ENCODE measurements around the gene COA1.
"Not testable (repeated sequence)": the region's sequence is repeated elsewhere in the genome, so short reads cannot be mapped to it uniquely, and the experiment has no call there.

COA1 gene

DNA sequence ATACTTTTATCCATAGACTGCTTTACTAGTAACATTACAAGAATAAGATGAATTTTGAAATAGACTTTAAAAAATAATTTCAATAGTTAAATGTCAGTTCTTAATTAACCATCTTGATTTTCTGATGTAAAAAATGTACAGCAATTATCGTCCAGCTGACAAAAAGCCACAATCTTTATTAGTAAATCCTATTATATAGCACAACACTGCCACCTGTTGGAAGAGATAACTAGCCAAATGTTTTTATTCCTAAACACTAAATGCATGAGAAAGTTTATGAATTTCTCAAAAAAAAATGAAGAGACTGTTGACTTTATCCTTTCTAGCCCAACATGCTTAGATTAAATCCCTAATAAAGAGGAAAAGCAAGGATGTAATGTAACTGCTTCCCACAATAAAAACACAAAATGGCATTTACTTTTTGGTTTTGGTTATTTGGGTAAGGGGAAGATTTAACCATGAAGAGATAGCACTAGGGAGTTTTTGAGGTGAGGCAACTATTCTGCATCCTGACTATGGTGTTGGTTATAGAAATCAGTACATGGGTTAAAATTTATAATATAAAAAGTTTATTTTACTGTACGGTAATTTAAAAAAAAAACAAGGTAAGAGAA lies 8.0 kb downstream of the COA1 start:
- no peak overlapping the region for H3K4me3 ChIP-seq (ENCODE audit: low read depth, low read length)
- CTCF ChIA-PET, result interaction anchor here (0.7 to 7.9 kb wide), 27 partner anchors 8 to 786 kb away, joined by 3 to 198 read pairs (median 4); partner anchors contain the start of genes COA1 and STK17A
- no peak for DNase-seq (ENCODE audit: low read depth, low spot score)
- TF ChIP-seq, protein P1, sequence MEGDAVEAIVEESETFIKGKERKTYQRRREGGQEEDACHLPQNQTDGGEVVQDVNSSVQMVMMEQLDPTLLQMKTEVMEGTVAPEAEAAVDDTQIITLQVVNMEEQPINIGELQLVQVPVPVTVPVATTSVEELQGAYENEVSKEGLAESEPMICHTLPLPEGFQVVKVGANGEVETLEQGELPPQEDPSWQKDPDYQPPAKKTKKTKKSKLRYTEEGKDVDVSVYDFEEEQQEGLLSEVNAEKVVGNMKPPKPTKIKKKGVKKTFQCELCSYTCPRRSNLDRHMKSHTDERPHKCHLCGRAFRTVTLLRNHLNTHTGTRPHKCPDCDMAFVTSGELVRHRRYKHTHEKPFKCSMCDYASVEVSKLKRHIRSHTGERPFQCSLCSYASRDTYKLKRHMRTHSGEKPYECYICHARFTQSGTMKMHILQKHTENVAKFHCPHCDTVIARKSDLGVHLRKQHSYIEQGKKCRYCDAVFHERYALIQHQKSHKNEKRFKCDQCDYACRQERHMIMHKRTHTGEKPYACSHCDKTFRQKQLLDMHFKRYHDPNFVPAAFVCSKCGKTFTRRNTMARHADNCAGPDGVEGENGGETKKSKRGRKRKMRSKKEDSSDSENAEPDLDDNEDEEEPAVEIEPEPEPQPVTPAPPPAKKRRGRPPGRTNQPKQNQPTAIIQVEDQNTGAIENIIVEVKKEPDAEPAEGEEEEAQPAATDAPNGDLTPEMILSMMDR (IDR thresholded peaks at IDR 0.05; ENCODE audit: insufficient read depth, low read length, missing control alignments), result no peak
- POLR2A ChIA-PET, result interaction anchor here (1.6 kb wide), 1 partner anchor 139 kb away, joined by 9 read pairs; the partner anchor contains the start of gene STK17A

DNA sequence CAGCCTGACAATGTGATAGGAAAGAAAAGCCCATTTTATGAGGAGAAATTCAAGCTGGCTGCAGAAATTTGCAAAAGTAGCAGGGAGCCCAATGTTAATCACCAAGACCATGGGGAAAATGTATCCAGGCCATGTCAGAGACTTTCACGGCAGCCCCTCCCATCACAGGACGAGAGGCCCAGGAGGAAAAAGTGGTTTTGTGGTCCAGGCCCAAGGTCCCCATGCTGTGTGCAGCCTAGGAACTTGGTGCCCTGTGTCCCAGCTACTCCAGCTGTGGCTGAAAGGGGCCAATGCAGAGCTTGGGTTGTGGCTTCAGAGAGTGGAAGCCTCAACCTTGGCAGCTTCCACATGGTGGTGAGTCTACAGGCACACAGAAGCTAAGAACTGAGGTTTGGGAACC lies 12.7 kb downstream of the COA1 start:
- no peak overlapping the region for H3K4me3 ChIP-seq (ENCODE audit: low read depth, low read length)
- TF ChIP-seq, protein P1 (IDR thresholded peaks at IDR 0.05; ENCODE audit: insufficient read depth, low read length, missing control alignments), result no peak
- ChIA-PET CTCF (interaction anchor here (0.8 to 7.9 kb wide), 3 partner anchors 16 to 134 kb away, joined by 4 to 198 read pairs (median 12); partner anchors contain the start of gene STK17A), POLR2A (interaction anchor here (0.7 kb wide), 1 partner anchor 134 kb away, joined by 4 read pairs; the partner anchor contains the start of gene STK17A)
- no peak for DNase-seq (ENCODE audit: low read depth, low spot score)

DNA sequence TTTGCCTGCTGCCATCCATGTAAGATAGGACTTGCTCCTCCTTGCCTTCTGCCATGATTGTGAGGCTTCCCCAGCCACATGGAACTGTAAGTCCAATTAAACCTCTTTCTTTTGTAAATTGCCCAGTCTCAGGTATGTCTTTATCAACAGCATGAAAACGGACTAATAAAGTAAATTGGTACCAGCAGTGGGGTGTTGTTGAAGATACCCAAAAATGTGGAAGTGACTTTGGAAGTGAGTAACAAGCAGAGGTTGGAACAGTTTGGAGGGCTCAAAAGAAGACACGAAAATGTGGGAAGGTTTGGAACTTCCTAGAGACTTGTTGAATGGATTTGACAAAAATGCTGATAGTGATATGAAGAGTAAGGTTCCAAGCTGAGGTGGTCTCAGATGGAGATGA lies 13.4 kb downstream of the COA1 start:
- CTCF ChIA-PET, result interaction anchor here (1.7 to 7.9 kb wide), 3 partner anchors 16 to 134 kb away, joined by 12 to 198 read pairs (median 24); partner anchors contain the start of gene STK17A
- H3K4me3 ChIP-seq (ENCODE audit: low read depth, low read length); DNase-seq (ENCODE audit: low read depth, low spot score); POLR2A ChIA-PET: not testable (repeated sequence)

DNA sequence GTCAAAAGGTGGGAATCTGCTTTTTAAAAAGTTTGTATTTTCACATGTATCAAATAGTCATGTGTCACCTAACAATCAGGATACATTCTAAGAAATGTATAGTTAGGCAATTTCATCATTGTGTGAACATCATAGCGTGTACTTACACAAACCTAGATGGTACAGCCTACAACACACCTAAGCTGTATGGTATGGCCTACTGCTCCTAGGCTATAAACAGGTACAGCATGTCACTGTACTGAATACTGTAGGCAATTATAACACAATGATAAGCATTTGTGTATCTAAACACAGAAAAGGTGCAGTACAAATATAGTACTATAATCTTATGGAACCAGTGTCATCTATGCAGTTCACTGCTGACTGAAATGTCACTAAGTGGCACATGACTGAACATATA lies 17.8 kb downstream of the COA1 start:
- POLR2A ChIA-PET, result no interaction called here
- no peak overlapping the region for H3K4me3 ChIP-seq (ENCODE audit: low read depth, low read length)
- CTCF ChIA-PET, result interaction anchor here (1.4 to 2.8 kb wide), 3 partner anchors 7 to 130 kb away, joined by 6 to 10 read pairs (median 10); partner anchors contain the start of gene STK17A
- TF ChIP-seq, protein P1 (IDR thresholded peaks at IDR 0.05; ENCODE audit: insufficient read depth, low read length, missing control alignments), result no peak
- DNase-seq (ENCODE audit: low read depth, low spot score), result no peak

DNA sequence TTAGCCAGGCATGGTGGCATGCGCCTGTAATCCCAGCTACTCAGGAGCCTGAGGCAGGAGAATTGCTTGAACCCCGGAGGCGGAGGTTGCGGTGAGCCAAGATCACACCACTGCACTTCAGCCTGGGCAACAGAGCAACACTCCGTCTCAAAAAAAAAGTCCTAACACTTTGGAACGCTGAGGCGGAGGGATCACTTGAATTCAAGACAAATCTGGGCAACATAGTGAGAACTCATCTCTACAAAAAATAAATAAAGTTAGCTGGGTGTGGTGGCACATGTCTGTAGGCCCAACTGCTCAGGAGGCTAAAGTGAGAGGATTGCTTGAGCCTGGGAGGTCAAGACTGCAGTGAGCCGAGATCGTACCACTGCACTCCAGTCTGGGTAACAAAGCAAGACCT lies 21.3 kb downstream of the COA1 start:
- POLR2A ChIA-PET; DNase-seq (ENCODE audit: low read depth, low spot score); H3K4me3 ChIP-seq (ENCODE audit: low read depth, low read length): not testable (repeated sequence)
- CTCF ChIA-PET, result interaction anchor here (5.4 kb wide), 1 partner anchor 126 kb away, joined by 60 read pairs; the partner anchor contains the start of gene STK17A

DNA sequence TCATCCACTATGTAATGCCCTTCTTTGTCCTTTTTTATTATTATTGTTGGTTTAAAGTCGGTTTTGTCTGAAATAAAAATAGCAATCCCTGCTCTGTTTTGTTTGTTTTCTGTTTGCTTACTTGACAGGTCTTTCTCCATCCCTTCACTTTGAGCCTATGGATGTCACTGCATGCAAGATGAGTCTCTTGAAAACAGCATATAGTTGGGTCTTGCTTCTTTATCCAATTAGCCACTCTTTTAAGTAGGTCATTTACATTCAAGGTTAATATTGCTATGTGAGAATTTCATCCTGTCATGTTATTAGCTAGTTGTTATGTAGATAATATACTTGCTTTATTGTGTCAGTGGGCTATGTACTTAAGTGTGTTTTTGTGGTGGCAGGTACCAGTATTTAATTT lies 25.8 kb downstream of the COA1 start:
- ChIA-PET CTCF (interaction anchor here (0.8 to 5.4 kb wide), 4 partner anchors 9 to 136 kb away, joined by 6 to 60 read pairs (median 8); partner anchors contain the start of gene STK17A), POLR2A (interaction anchor here (1.1 kb wide), 1 partner anchor 121 kb away, joined by 3 read pairs; the partner anchor contains the start of gene STK17A)
- DNase-seq (ENCODE audit: low read depth, low spot score), result no peak
- TF ChIP-seq, protein P1 (IDR thresholded peaks at IDR 0.05; ENCODE audit: insufficient read depth, low read length, missing control alignments), result no peak
- no peak overlapping the region for H3K4me3 ChIP-seq (ENCODE audit: low read depth, low read length)

DNA sequence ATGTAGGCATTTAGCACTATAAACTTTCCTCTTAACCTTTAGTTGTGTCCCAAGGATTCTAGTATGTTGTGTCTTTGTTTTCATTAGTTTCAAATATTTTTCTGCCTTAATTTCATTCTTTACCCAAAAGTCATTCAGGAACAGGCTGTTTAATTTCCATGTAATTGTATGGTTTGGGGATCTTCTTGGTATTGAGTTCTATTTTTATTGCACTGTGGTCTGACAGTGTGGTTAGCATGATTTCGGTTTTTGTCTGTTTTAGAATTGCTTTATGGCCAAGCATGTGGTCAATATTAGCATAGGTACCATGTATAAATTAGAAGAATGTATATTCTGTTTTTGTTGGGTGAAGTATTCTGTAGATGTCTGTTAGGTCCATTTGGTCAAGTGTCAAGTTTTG lies 26.3 kb downstream of the COA1 start:
- no peak overlapping the region for H3K4me3 ChIP-seq (ENCODE audit: low read depth, low read length)
- no peak for DNase-seq (ENCODE audit: low read depth, low spot score)
- CTCF ChIA-PET, result interaction anchor here (3.8 to 6.8 kb wide), 3 partner anchors 57 to 135 kb away, joined by 38 to 497 read pairs (median 52); partner anchors contain the start of gene STK17A
- TF ChIP-seq, protein P1 (IDR thresholded peaks at IDR 0.05; ENCODE audit: insufficient read depth, low read length, missing control alignments), result no peak
- POLR2A ChIA-PET, result no interaction called here
